NK-92 (cell line): Measurements from ENCODE around the gene ITPR2.
"Not testable (repeated sequence)": the region's sequence is repeated elsewhere in the genome, so short reads cannot be mapped to it uniquely, and the experiment has no call there.

ENCODE experiments used
- DNase-seq: peaks from one replicate; lab custom pipeline; 2025; ENCODE audit not compliant: unreplicated experiment; lab: John Stamatoyannopoulos, UW

ITPR2 gene

GRCh38 chr12:26680727-26681455 is 152.1 kb downstream of the ITPR2 start:
- no peak for DNase-seq

DNA sequence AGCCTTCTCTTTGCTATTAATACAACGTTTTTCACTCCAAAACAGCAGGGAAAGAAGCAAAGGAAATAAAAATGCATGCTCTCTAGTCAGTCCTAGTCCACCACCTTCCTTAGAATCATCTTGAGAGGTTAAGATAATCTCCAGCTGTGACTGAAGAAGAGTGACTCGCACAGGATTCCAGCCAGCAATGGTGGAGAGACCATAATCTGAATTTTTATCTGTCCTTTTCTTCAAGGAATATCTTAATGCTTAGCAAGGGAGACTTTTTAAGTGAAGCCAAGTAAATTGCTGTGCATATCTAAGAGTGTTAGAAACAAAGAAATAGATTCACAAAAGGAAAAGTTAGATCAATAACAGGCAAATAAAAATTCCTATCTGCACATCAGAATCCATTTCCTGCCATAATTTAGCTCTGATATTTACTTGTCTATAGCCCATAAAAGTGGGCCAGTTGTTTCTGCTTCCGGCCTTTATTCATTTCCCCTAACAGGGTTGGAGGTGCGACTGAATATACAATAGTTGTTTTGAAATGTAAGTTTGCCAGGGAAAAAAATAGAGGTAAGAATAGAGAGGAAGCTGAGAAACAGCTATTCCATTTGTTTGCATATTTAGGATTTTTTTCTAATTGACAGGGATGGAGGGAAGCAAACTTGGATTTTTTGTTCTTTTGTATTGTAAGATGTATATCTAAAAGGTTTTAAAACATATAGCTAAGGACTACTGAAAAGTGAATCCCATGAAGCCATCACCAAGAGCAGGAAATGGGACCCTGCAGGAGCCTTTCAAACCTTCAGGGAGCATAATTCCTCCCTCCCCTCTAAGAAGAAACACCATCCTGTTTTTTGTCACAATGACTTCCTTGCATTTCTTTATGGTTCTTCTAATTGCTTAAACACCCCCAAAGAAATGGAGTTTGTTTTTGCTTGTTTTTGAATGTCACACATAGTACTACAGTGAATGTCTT is 154.0 kb downstream of the ITPR2 start:
- DNase-seq: no peak

- DNase-seq: not testable (repeated sequence)
Measured at GRCh38 chr12:26671487-26671886, 161.5 kb downstream of the ITPR2 start.

GRCh38 chr12:26668847-26669246 is 164.1 kb downstream of the ITPR2 start:
- no peak for DNase-seq

DNA sequence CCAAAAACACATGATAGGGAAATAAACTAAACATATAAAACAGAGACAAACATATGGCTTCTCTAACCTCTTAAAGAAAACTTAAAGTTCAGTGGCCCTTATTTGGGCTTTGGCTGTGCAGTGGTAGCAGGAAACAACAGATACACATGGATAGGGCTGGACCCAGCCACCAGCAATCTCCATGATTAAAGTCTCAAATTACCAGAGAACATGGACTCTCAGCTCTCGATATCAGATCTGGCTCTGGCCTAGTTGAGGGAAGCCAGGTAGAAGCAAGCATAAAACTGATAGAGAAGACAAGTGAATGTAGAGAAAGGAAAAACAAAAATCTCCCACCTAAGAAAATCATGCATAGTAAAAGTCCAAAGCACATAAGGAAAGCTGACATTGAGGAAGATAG is 164.8 kb downstream of the ITPR2 start:
- DNase-seq: no peak

DNA sequence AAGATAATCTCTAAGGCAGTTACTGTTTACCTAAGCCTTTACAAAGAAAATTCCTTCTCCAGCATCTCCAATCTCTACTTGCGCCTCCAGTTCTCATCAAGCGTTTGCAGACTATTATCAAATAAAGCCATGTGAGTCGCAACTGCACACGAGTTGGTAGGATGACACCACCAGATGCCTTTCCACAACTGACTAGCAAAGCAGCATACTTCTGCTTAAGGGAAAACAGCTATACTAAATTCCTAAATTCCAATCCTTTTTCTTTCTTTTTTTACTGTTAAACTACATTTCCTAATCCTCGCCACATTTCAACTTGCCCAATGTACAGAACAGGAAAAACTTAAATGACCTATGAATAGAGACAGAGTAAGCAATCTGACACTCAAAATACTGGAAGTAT is 166.7 kb downstream of the ITPR2 start:
- no peak for DNase-seq

DNA sequence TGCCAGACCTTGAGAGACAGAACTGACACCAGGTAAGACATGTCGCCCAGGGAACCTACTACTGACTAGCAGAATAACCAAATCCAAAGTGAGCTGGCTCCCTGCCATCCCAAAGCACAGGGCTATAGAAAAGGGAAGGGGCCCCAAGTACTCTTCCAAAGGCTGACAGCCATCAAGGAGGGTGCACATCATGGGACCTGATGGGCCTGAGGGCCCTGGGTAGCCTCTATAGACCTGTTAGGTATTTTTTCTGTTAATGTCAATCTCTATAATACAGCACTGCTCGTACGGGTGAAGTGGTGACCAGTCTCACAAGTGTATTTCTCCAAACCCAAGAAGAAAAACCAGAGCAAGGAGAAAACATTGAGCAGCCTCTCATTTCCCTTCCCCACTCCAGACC is 171.6 kb downstream of the ITPR2 start:
- no peak for DNase-seq

DNA sequence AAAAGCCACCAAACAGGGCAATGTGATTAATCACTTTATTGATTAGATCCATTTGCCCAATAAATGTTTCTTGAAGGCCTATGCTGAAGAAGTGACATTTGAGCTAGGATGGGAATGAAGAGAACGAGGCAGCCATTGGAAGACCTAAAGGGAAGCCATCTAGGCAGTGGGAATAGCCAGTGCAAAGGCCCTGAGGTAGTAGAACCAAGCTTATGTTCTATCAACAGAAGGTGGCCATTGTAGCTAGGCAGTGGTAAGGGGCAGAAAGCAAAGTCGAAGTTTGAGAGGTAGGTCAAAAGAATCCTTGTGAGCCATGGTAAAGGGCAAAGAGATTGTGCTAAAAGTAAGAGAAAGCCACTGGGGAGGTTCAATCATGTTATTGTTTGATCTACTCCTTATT is 173.1 kb downstream of the ITPR2 start:
- no peak for DNase-seq

DNA sequence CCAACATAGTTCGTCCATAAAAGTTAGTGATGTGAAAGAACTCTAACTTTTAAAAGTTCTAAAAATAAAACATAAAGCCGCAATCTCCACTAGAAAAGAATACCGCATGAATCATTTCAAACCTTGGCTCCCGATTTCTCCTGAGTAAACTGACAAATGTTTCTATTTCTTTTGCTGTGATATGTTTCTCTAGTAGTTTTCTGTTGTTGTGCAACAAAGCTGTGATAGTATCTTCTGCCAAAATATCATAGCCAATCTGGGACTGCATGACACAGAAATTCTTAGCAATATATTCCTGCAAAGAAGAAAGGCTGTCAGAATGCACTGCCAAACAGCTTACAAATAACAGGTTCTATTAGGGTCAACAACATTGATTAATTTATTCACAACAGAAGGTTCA is 174.0 kb downstream of the ITPR2 start:
- no peak for DNase-seq

DNA sequence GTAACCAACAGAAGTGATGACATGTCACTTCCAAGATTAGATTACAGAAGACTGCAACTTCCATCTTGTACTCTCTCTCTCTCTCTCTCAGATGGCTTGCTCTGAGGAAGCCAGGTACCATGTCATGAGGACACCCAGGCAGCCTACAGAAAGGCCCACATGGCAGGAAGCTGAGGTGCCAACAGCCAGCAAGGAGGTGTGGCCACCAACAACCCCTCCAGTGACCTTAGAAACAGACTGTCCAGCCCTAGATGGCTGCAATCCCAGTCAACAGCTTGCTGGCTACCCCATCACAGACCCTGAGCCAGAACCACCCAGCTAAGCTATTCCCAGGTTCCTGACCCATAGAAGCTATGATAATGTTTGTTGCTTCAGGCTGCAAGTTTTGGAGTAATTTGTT is 178.4 kb downstream of the ITPR2 start:
- no peak for DNase-seq

GRCh38 chr12:26651566-26652188 is 181.3 kb downstream of the ITPR2 start:
- no peak for DNase-seq

DNA sequence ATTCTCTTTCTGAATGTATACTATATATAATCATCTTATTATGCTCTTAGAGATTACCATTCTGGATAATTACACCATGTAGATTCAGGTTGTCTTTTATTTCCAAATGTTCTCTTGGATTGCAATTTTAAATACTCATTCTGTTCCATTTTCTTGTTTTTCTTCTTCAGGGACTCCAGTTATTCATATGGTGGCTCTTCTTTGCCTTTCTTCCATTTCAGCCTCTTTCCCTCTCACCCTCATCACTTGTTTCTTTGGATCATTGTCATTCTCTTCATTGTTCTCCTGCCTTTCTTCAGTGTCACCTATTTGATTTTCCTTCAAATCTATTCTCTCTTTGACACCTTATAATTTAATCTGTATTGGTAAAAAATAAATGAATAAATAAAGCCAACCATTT is 182.0 kb downstream of the ITPR2 start:
- no peak for DNase-seq

DNA sequence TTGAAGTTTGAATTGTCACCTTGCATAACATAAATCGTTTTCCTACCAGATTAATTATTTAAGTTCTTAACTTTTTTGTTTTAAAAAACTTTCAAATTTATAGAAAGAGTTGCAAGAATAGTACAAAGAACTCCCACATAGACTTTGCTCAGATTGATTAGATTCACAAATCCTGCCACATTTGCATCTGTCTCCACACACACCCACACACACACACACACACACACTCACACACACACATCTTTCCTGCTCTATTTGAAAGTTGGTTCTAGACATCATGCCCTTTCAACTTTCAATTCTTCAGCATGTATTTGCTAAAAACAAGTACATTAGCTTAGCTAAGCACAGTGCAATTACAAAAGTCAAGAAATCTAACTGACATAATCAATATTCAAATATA is 184.0 kb downstream of the ITPR2 start:
- no peak for DNase-seq

GRCh38 chr12:26648584-26648983 is 184.4 kb downstream of the ITPR2 start:
- no peak for DNase-seq

GRCh38 chr12:26648066-26648465 is 184.9 kb downstream of the ITPR2 start:
- no peak for DNase-seq

GRCh38 chr12:26647088-26647487 is 185.9 kb downstream of the ITPR2 start:
- no peak for DNase-seq

DNA sequence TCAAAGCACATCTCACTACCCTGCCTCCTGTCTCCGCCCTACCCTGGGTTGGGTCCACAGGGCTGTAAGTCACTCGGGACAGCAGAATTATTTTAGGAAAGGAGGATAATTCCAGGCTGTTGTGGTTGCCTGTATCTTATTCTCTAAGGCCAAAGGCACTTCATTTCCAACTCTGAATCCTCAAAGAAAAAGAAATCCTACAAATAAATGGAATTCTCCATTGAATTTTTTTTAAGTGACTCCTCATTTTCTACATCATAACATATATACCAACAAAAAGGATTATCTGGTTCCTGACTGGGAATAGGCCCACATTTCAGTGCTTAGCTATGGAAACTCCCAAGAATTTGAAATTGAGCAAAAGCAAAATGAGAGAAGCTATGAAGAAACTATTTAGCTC is 186.4 kb downstream of the ITPR2 start:
- DNase-seq: no peak

GRCh38 chr12:26644376-26644775 is 188.6 kb downstream of the ITPR2 start:
- not testable (repeated sequence) for DNase-seq

- DNase-seq: no peak
Measured at GRCh38 chr12:26643532-26644315, 189.3 kb downstream of the ITPR2 start.

DNA sequence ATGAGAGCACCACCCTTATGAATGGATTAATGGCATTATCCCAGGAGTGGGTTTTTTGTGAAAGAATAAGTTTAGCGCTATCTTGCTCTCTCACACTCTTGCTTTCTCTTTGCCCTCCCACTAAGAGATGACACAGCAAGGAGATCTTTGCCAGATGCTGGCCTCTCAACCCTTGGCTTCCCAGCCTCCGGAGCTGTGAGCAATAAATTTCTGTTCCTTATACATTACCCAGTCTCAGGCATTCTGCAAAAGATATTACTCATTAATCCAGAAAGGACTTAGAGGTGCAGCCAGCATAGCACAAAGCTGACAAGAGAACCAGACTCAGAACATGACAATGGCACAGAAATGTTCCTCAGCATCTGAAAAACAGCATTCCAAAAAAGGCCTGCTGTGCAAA is 190.6 kb downstream of the ITPR2 start:
- no peak for DNase-seq

GRCh38 chr12:26636710-26637328 is 196.2 kb downstream of the ITPR2 start:
- DNase-seq: no peak
